ENCODE results near the gene FNIP1. TPM values are rescaled to one million over a fixed set of nuclear protein-coding genes. Genes with fewer than 3 reads are reported as not detected.
"Not testable (repeated sequence)": the region's sequence is repeated elsewhere in the genome, so short reads cannot be mapped to it uniquely, and the experiment has no call there.

Gene FNIP1
- total RNA-seq, 2 donors from 2014 or later = 23.5 to 24.2 TPM

- DNase-seq; intact Hi-C loops (cut with DNase I); ATAC-seq: not testable (repeated sequence)
These were observed 203.4 kb downstream of the FNIP1 start for GRCh38 chr5:131593436-131593835.

Other genes starting within 250 kb of the FNIP1 start
- gene RAPGEF6, start 161.8 kb downstream of the FNIP1 start, total RNA-seq = 10 to 100 TPM in 1 of 2 donors, 1 to 10 TPM in 1; 8.4 to 14.6 TPM
- gene MEIKIN, start 148.6 kb upstream of the FNIP1 start, total RNA-seq = not detected
- gene ACSL6, start 214.6 kb upstream of the FNIP1 start, total RNA-seq = 1 to 10 TPM; 1.6 to 4.4 TPM

All from left cardiac atrium (tissue), 4 donors.